Renal cortex interstitium (tissue), 15 donors: Measurements from ENCODE around the gene SARM1. TPM values are rescaled to one million over a fixed set of nuclear protein-coding genes. Genes with fewer than 3 reads are reported as not detected.

Experiments
- DNase-seq, 11 donors: peaks; one replicate each; pipeline ENCODE4 v3.0.0-alpha.2; 2013; ENCODE audit warnings: low read depth in 9 of 11, low spot score in 4 of 11; ENCODE audit errors: extremely low read depth in 1 of 11
- long read RNA-seq, 16 experiments: transcript quantifications; one replicate each; lab custom pipeline, GENCODE V29; 2026
- polyA plus RNA-seq, 3 donors: library from polyadenylated mRNA; unstranded; fragments of 120-200 nt; gene quantifications; one replicate each; pipeline ENCODE4 v1.2.1, GENCODE V29; 2013; ENCODE audit not compliant: insufficient read length in 3 of 3

Gene SARM1
- polyA plus RNA-seq: 10 to 100 TPM; 10.5 to 15.9 (median 15.4) TPM
- long read RNA-seq, donor 1, full-length matches to known transcripts: 3 of 3 reads
- long read RNA-seq, donor 1, partial matches to known transcripts: 0 of 3 reads
- long read RNA-seq, donor 1, other reads (novel, unspliced or antisense): 0 of 3 reads
- long read RNA-seq, donor 2, partial matches to known transcripts: 0 of 1 reads
- long read RNA-seq, donor 2, other reads (novel, unspliced or antisense): 0 of 1 reads
- long read RNA-seq, donor 3, full-length matches to known transcripts: 1 of 1 reads
- long read RNA-seq, donor 3, partial matches to known transcripts: 0 of 1 reads
- long read RNA-seq, donor 3, other reads (novel, unspliced or antisense): 0 of 1 reads
- long read RNA-seq, donor 4, full-length matches to known transcripts: 2 of 2 reads
- long read RNA-seq, donor 4, partial matches to known transcripts: 0 of 2 reads
- long read RNA-seq, donor 4, other reads (novel, unspliced or antisense): 0 of 2 reads
- long read RNA-seq, donor 5: 0 reads
- long read RNA-seq, donor 6, full-length matches to known transcripts: 2 of 2 reads
- long read RNA-seq, donor 6, partial matches to known transcripts: 0 of 2 reads
- long read RNA-seq, donor 6, other reads (novel, unspliced or antisense): 0 of 2 reads
- long read RNA-seq, donor 7, full-length matches to known transcripts: 2 of 60 reads
- long read RNA-seq, donor 7, partial matches to known transcripts: 24 of 60 reads
- long read RNA-seq, donor 7, other reads (novel, unspliced or antisense): 34 of 60 reads
- long read RNA-seq, donor 8: 0 reads
- long read RNA-seq, donor 9, full-length matches to known transcripts: 3 of 3 reads
- long read RNA-seq, donor 9, partial matches to known transcripts: 0 of 3 reads
- long read RNA-seq, donor 9, other reads (novel, unspliced or antisense): 0 of 3 reads
- long read RNA-seq, donor 10, full-length matches to known transcripts: 2 of 2 reads
- long read RNA-seq, donor 10, partial matches to known transcripts: 0 of 2 reads
- long read RNA-seq, donor 10, other reads (novel, unspliced or antisense): 0 of 2 reads
- long read RNA-seq, donor 11: 0 reads
- long read RNA-seq, donor 12: 0 reads
- long read RNA-seq, donor 13: 0 reads
- long read RNA-seq, donor 14, full-length matches to known transcripts: 4 of 4 reads
- long read RNA-seq, donor 14, partial matches to known transcripts: 0 of 4 reads
- long read RNA-seq, donor 14, other reads (novel, unspliced or antisense): 0 of 4 reads
- long read RNA-seq, donor 15, full-length matches to known transcripts: 1 of 1 reads
- long read RNA-seq, donor 15, partial matches to known transcripts: 0 of 1 reads
- long read RNA-seq, donor 15, other reads (novel, unspliced or antisense): 0 of 1 reads
- long read RNA-seq, donor 16, full-length matches to known transcripts: 5 of 10 reads
- long read RNA-seq, donor 16, partial matches to known transcripts: 5 of 10 reads
- long read RNA-seq, donor 16, other reads (novel, unspliced or antisense): 0 of 10 reads

DNA sequence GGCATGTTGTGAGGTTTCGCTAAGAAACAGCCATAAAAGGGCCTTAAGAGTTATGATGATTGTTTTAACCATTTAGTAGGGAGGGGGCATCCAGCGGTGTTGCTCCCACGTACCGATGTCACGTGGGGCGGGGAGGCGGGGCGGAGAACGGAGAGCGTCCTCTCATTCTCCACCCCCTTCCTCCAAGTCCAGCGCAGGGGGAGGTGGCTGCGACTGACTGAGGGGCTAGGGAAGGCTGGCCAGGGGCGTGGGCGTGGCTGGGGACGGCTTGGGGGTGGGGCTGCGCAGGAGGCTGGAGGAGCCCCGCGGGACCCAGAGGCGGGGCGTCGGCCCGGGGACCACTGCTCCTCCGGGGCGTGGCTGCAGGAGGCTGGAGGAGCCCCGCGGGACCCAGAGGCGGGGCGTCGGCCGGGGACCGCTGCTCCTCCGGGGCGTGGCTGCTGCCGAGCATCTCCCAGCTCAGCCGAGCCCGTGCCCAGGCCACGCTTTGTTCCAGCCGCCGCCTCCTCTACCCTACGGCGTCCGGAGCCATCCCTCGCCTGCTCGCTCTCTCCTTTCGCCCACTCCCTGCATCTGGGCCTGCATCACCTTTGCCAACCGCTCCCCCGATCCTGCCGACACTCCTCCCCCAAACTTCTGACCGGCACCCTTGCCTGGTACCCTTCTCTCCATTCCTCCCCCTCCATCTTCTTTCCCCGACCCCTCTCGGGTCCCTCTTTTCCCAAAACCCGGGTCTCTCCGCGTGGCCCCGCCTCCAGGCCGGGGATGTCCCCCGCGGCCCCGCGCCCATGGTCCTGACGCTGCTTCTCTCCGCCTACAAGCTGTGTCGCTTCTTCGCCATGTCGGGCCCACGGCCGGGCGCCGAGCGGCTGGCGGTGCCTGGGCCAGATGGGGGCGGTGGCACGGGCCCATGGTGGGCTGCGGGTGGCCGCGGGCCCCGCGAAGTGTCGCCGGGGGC is at the start of gene SARM1:
Gene SARM1, plus strand, starts transcription at position 450 of the 958 bp plus-strand sequence. Its CDS starts 339 bp downstream, at position 789.
- DNase-seq: peak in 10 of 11 donors; percentile 65 to 90 (median 86)

DNA sequence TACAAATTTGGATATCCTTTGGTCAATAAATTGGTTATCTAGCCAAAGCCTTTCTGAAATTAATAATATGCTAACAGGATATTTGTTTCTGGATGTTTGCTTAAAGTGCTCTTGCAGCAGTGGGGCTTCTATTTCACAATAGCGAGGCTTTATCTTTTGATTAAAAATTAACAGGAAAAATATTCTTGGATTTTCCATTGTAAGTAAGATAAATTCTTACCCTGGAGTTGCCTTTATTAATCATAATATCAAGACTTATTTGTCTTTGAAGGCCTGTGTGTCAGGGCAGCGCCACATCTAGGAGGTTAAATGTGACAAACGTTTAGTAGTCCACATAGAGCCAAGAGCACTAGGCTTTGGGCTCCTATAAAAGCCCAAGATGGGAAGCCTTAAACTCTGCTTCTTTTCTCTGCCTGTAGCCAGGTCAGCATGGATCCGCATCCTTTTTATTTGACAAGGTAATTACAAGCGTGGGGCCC is 47.2 kb upstream of the SARM1 start:
- DNase-seq: no peak

DNA sequence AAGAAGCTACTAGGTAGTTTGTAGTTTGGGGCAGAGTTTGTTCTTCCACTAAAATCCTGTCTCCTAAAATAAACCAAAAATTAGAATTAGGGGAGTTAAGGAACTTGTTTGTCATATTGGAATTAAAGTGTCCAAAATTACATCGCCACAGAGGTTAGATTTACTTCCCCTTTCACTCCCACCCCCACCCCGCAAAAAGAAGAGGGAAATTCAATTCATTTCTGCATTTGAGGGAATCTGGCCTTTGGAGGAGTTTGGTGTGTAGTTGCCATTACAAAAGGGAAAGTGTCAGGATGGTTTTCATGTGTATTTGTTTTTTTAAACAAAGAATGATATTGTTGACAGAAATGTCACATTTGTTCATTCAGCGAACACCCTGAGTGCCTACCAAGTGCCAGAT is 46.7 kb upstream of the SARM1 start:
- DNase-seq: no peak

DNA sequence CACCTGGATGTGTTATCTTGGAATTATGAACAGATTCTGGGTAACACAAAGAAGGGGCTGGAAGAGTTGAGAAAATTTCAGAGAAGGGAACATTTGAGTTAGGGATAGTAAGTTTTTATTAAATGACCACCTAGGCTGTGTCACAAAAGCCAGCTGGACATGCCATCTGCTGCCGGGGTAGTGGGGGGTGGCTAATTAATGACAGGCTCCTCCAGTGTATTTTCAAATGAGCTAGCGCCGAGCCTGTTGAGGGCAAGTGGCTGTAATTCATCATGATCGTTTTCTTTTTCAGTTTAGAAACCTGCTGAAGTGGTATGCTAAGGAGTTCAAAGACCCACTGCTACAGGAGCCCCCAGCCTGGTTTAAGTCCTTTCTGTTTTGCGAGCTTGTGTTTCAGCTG is 46.3 kb upstream of the SARM1 start:
- DNase-seq: no peak

DNA sequence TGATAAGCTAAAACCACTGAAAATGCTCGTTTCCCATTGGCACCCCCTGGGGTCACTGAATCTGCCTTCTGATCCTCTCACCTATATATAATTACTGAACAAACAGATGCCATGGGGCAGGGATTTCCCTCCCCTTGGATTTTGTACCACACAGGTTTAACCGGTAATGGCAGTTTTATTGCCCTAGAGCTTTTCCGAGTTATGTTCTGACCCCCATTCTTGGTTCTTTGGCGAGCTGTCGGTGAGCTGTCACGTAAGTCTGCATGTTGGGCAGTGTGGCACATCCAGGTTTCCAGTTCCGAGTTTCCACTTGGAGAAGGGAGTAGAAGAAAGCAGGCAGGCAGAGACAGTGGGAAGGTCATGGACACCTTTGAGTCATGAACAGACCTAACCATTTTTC is 45.4 kb upstream of the SARM1 start:
- no peak for DNase-seq

DNA sequence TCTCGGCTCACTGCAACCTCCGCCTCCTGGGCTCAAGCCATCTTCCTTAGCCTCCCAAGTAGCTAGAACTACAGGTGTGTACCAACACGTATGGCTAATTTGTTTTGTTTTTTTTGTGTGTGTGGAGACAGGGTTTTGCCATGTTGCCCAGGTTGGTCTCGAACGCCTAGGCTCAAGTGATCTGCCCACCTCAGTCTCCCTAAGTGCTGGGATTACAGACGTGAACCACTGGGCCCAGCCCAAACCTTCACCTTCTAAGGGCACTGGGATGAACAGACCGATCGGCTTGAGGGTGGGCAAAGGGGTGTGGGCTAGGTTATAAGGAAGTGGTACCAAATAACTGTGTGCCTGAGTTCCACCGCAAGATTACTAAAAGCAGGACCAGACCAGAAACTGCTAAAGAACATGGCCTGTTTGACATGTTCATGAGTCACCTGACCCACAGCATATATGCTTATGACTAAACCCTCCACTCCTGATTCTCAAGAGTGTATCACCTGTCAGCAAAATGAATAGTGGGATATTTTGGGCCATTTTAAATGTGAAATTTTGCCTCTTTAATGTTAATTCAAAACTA is 44.4 kb upstream of the SARM1 start:
- DNase-seq: no peak

DNA sequence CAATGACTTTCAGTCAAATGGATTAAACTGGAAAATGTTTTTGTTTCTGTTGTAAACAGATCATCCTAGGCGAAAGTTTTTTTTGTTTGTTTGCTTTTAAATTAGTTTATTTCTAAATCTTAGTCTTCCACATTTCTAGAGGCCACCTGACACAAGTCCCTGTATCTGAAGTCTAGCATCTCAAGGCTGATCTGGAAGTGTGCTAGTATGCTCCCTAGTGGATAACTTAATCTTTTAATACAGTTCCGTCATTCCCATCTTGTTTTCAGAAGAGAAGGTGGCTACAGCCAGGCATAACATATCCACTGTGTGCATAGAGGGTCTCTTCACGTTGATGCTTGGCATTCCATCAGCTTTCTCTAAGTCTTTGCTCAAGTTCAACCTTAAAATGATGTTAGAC is 43.8 kb upstream of the SARM1 start:
- no peak for DNase-seq

DNA sequence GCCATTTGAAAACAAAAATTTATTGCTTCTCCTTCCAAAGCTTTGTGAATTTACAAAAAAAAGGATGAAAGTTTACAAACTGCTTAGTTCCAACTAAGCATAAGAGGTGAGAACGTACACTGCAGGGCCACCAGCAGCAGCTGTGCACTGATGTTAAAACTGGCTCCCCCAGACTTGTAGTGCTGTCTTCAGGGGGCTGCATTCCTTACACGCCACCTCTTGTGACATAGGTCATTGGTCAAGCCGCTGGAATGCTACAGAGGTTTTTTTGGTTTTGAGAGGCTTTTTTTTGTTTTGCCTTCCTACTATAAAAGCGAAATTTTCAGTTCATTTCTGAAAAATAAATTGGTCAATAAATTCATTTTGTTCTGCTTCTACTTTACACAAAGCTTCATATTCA is 43.2 kb upstream of the SARM1 start:
- DNase-seq: no peak

DNA sequence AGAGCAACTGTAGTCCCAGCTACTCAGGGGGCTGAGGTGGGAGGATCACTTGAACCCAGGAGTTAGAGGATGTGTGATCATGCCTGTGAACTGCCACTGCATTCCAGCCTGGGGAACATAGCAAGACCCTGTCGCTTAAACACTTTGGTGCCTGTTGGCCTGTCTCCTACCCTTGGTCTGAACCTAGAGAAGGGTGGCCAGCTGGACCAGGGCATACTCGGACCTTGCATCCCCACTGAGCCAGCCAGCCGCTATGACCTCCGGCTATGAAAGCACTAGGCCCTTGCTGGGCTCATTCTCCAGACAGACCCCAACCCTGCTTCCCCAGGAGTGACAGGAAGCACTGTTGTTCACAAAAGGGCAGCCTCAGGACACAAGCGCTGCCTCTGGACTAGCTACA is 40.8 kb upstream of the SARM1 start:
- no peak for DNase-seq

DNA sequence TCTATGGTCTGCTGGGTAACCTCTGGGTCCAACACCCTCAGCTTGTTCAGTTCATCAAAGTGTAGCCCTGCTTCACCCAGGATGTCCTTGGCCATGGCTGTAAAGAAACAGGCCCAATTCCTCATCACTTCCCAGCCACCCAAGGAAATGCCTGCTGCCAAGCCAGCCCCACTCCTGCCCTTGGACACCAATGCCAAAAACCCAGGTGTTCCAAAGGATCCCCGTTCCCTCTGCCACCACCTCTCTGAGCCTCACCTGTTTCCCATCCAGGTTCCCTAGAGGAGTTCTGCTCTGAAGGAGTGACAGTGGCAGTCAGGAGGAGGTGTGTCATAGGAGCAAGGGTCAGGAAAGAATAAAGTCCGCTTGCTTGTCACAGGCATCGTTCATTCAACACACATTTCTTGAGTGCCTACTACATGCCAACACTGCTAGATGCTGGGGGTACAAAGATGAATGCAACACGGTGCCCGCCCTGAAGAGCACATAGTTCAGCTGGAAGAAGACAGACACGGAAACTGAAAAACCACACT is 39.5 kb upstream of the SARM1 start:
- DNase-seq: no peak

DNA sequence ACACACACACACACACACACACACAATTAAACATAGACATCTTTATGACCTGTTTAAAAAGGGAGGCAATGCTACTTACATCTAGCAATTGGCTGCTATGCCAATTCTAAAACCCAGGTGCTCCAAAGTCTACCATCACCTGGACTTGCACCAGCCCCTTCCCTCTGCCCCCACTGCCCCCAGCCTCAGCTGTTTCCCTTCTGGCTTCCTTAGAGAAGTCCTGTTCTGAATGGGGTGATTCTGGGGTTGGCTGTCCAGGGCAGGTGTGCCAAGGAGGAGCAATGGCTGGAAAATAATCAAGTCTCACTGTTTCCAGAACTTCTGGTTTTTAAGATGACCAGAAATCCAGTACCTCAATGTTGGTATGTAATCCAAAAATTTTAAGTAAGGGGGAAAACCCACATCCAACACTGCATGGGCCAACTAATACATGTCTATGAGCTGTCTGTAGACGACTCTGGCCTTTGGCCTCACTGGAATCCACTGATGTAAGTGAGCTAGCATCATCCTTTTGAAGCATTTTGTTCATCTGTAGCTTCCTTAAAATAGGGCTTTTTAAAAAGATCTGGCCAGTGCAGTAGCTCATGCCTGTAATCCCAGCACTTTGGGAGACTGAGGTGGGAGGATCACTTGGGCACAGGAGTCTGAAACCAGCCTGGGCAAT is 38.3 kb upstream of the SARM1 start:
- no peak for DNase-seq

DNA sequence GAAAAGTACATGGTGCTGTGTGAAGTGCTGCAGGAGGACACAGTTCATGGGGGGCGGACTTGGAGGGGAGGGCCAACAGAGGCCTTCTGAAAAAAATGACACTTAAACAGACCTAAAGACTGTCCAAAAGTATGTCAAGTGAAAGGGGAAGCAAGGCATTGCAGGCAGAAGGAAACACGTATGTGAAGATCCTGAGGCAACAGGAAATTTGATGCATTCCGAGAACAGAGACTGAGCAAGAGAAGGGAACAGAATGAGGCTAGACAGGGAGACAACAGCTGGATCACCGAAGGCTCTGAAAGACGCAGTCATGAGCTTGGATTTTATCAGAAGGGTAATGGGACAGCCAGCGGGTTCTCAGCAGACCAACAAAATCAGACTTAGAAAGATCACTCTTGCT is 37.3 kb upstream of the SARM1 start:
- no peak for DNase-seq

DNA sequence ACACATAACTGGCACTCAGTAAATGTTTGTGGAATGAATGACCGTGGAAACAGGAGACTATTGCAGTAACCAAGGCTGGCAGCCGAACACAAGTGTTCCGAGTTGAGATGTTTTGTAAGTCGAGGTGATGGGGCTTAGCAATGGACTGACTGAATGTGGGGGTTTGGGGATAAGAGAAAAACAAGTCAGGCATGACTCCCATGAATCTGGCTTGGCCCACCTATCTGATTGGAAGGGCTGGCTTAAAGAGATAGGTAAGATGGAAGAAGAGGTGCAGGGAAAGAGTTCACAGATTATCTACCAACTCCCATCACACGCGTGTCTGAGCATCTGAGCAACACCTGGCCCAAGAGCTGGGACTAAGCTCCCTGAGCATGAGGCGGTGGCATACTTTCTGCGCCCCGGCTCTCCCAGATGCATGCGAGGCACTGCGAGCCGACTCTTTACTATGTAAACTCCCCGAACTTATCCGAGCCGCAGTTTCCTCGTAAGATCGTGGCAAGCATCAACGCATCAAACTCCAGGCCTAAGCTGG is 36.8 kb upstream of the SARM1 start:
- DNase-seq: no peak

DNA sequence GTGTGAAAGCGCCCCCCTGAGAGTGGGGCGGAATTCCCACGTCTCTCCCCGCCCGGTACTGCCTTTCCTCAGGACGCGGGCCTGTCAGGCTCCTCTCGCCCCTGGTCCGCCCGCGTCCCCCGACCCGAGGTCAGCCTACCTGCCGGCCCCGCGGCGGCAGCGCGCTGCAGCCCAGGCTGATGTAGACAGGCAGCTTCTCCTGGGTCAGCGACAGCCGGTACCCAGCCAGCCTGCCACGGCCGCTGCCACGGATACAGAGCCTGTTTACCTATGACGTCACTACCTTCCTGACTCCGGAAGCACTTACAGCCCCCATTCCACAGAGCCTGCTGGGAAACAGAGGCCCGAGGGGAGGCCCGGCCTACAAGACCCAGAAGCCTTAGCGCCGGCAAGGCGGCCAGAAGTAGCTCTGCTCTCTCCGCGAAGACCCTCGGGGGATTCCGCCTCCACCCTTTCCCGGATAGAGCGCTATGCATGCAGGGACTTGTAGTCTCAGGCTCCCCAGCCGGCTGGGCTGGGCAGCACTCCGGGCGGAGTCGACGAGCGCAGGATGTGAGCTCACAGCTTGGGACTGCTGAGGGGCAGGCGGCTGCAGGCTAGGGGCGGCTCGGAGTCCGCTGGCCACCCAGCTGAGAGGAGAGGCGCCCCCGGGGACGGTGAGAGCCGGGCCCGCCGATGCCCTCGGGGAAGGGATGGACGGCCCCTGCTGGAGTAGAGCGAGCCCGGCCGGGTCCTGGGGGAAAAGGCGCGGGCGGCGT is 36.1 kb upstream of the SARM1 start, which contains the start of the genes IFT20 and TNFAIP1:
Gene IFT20, minus strand, starts transcription at position 272 of the 758 bp plus-strand sequence. CDS start 3,487 bp downstream, outside the sequence.
Gene TNFAIP1, plus strand, starts transcription at position 561 of the 758 bp plus-strand sequence. CDS start 3,761 bp downstream, outside the sequence.
- DNase-seq: peak; percentile 95 to 100 (median 99)
